HL-60 (cell line): ENCODE data around the gene SH3BP5.

Source experiments
- DNase-seq, 2 experiments: peaks; one replicate each; pipeline ENCODE4 v3.0.0-alpha.2; 2010 to 2020; ENCODE audit warnings: low read depth in 1 of 2, low spot score in 1 of 2
- H3K27ac ChIP-seq: fragments of 250-450 bp; sonication (Bioruptor Pico); replicated peaks from 2 replicates; pipeline ENCODE4 v1.5.1; 2020; ENCODE audit warnings: mild to moderate bottlenecking, moderate library complexity
- H3K27me3 ChIP-seq: fragments of 250-450 bp; sonication (Bioruptor Pico); 2 replicates; pipeline ENCODE4 v1.5.1; 2021; ENCODE audit warnings: mild to moderate bottlenecking, moderate library complexity; ENCODE audit not compliant: insufficient read depth, poor library complexity, severe bottlenecking
- H3K4me3 ChIP-seq: replicated peaks from 2 replicates; pipeline ENCODE4 v1.5.1; 2011; ENCODE audit warnings: mild to moderate bottlenecking, control low read depth, low read length; ENCODE audit not compliant: insufficient read depth
- GABPA ChIP-seq: IDR thresholded peaks from 2 replicates; pipeline ENCODE4 v1.6.1; 2012; ENCODE audit warnings: low read depth
- POLR2AphosphoS5 ChIP-seq: IDR thresholded peaks from 2 replicates; pipeline ENCODE4 v1.6.1; 2012; ENCODE audit warnings: low read depth
- SPI1 ChIP-seq: IDR thresholded peaks from 2 replicates; pipeline ENCODE4 v1.6.1; 2012; ENCODE audit warnings: low read depth, mild to moderate bottlenecking, borderline replicate concordance
- TF ChIP-seq, protein P1 (sequence below): IDR thresholded peaks from one replicate; pipeline ENCODE4 v1.5.1; 2011; ENCODE audit warnings: low read length, control low read depth, inconsistent platforms; ENCODE audit not compliant: insufficient read depth
- TF ChIP-seq, protein P2 (sequence below): IDR thresholded peaks from 2 replicates; pipeline ENCODE4 v1.6.1; 2012; ENCODE audit warnings: low read depth; ENCODE audit not compliant: insufficient replicate concordance

Gene SH3BP5

DNA sequence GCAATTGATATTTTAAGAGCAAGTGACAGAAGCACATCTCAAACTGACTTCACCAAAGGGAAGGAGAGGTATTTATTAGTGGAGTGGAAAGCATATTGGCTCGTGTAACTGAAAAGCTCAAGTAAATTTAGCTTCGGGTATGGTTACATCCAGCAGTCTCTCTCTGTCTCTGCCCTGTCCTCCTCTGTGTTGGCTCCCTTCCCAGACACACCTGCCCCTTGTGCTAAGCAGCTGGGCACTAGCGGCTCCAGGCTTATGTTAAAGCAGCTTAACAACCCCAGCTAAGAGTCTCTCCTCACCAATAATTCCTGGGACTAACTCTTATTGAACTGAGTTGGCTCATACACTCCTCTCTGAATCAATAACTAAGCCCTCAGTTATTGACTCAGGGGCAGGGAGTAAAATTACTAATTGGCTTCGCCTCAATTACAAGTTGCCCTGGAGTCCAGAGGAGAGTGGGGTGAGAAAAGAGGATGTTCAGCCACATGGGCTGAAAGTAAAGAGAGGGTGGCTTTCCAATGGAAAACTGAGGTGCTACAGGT lies 12.8 kb upstream of the SH3BP5 start:
- no peak for TF ChIP-seq POLR2AphosphoS5
- TF ChIP-seq, protein P1, sequence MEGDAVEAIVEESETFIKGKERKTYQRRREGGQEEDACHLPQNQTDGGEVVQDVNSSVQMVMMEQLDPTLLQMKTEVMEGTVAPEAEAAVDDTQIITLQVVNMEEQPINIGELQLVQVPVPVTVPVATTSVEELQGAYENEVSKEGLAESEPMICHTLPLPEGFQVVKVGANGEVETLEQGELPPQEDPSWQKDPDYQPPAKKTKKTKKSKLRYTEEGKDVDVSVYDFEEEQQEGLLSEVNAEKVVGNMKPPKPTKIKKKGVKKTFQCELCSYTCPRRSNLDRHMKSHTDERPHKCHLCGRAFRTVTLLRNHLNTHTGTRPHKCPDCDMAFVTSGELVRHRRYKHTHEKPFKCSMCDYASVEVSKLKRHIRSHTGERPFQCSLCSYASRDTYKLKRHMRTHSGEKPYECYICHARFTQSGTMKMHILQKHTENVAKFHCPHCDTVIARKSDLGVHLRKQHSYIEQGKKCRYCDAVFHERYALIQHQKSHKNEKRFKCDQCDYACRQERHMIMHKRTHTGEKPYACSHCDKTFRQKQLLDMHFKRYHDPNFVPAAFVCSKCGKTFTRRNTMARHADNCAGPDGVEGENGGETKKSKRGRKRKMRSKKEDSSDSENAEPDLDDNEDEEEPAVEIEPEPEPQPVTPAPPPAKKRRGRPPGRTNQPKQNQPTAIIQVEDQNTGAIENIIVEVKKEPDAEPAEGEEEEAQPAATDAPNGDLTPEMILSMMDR = no peak
- TF ChIP-seq GABPA = no peak
- TF ChIP-seq, protein P2, sequence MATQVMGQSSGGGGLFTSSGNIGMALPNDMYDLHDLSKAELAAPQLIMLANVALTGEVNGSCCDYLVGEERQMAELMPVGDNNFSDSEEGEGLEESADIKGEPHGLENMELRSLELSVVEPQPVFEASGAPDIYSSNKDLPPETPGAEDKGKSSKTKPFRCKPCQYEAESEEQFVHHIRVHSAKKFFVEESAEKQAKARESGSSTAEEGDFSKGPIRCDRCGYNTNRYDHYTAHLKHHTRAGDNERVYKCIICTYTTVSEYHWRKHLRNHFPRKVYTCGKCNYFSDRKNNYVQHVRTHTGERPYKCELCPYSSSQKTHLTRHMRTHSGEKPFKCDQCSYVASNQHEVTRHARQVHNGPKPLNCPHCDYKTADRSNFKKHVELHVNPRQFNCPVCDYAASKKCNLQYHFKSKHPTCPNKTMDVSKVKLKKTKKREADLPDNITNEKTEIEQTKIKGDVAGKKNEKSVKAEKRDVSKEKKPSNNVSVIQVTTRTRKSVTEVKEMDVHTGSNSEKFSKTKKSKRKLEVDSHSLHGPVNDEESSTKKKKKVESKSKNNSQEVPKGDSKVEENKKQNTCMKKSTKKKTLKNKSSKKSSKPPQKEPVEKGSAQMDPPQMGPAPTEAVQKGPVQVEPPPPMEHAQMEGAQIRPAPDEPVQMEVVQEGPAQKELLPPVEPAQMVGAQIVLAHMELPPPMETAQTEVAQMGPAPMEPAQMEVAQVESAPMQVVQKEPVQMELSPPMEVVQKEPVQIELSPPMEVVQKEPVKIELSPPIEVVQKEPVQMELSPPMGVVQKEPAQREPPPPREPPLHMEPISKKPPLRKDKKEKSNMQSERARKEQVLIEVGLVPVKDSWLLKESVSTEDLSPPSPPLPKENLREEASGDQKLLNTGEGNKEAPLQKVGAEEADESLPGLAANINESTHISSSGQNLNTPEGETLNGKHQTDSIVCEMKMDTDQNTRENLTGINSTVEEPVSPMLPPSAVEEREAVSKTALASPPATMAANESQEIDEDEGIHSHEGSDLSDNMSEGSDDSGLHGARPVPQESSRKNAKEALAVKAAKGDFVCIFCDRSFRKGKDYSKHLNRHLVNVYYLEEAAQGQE = no peak
- TF ChIP-seq SPI1 = no peak
- DNase-seq = no peak
- H3K4me3 ChIP-seq = no peak overlapping the region
- no peak overlapping the region for H3K27ac ChIP-seq
- no peaks in the 10 kb centered on the region for H3K27me3 ChIP-seq

DNA sequence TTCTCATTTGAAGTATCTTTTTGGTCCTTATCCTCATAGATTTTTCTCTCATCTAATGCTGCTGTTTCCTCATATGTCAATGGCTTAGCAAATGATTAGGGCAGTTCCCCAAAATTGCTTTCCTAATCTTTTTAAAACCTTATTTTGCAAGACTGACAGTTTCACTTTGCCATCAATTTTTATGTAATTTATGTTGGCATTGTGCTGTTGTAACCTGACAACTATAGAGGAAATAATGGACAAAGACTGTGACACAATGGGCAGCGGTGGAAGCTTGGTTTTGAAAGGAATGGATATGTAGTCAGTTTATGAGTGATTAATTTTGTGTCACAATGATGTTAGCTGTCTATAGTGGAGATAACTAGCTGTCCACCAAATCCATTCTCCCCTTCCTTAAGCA lies 10.6 kb upstream of the SH3BP5 start:
- peak; percentile 88 for TF ChIP-seq SPI1
- TF ChIP-seq, protein P2 = no peak
- TF ChIP-seq POLR2AphosphoS5 = no peak
- Histone ChIP-seq H3K27ac (peak overlapping the region; percentile 53), H3K27me3 (no peaks in the 10 kb centered on the region), H3K4me3 (no peak overlapping the region)
- DNase-seq = peak; percentile 61 to 80

DNA sequence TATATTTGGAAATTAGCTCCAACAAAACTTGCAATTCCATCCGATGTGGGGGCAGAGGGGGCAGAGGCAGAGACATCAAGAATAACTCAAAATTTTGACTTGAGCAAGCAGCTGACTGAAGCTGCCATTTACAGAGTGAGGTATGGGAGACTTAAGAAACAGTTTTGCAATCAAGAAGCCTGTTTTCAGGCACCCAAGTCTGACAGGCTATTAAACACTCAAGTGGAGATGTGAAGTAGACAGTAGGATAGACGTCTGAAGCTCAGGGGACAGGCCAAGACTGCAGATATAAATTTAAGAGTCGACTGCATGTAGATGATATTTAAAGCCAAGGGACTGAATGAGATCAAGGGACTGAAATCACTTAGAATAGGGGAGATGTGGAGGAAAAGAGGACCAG lies 9.9 kb upstream of the SH3BP5 start:
- H3K27ac ChIP-seq = peak overlapping the region; percentile 48
- TF ChIP-seq, protein P2 = no peak
- TF ChIP-seq SPI1 (no peak), POLR2AphosphoS5 (no peak), GABPA (no peak)
- TF ChIP-seq, protein P1 = no peak
- peak in 1 of 2 experiments; percentile 42 for DNase-seq
- no peaks in the 10 kb centered on the region for H3K27me3 ChIP-seq
- H3K4me3 ChIP-seq = no peak overlapping the region
